GM13977 (cell line): Measurements from ENCODE around the gene ATF7.

Experiments
- DNase-seq: peaks from one replicate; pipeline ENCODE4 v3.0.0; 2012; ENCODE audit warnings: low spot score
- CTCF ChIP-seq: IDR thresholded peaks from 2 replicates; pipeline ENCODE4 v1.5.1; 2012; ENCODE audit warnings: mild to moderate bottlenecking, control low read depth; ENCODE audit not compliant: insufficient read depth; ENCODE audit errors: extremely low read depth, missing control alignments
- in situ Hi-C: fragments of 300-500 bp; cut with MboI; formaldehyde crosslinking; loops from one replicate; pipeline ENCODE4 v1.12.0; 2022; ENCODE audit warnings: low sequenced_read_pairs, low pct_unique_long_range_greater_than_20kb, mixed read lengths, inconsistent platforms; ENCODE audit not compliant: unreplicated experiment

The ATF7 gene

GRCh38 chr12:53474077-53474476, 152.1 kb downstream of the ATF7 start:
- TF ChIP-seq CTCF = no peak
- DNase-seq = no peak
- in situ Hi-C loops = no loop called here

- TF ChIP-seq CTCF = no peak
- no peak for DNase-seq
- in situ Hi-C loops = no loop called here
Observed at GRCh38 chr12:53472056-53472582, 154.1 kb downstream of the ATF7 start.

- in situ Hi-C loops = no loop called here
- no peak for TF ChIP-seq CTCF
Observed at GRCh38 chr12:53468282-53468681, 157.9 kb downstream of the ATF7 start.

GRCh38 chr12:53467880-53468279, 158.3 kb downstream of the ATF7 start:
- no peak for TF ChIP-seq CTCF
- DNase-seq = no peak
- in situ Hi-C loops = no loop called here

More at GRCh38 chr12:53468282-53468681, 157.9 kb downstream of the ATF7 start:
- DNase-seq = no peak

- no peak for DNase-seq
- in situ Hi-C loops = no loop called here
- no peak for TF ChIP-seq CTCF
Observed at GRCh38 chr12:53467082-53467481, 159.1 kb downstream of the ATF7 start.

- TF ChIP-seq CTCF = no peak
- in situ Hi-C loops = no loop called here
- no peak for DNase-seq
Observed at GRCh38 chr12:53466640-53467039, 159.5 kb downstream of the ATF7 start.

GRCh38 chr12:53465679-53466078, 160.5 kb downstream of the ATF7 start:
- no peak for DNase-seq
- in situ Hi-C loops = no loop called here

More at GRCh38 chr12:53465679-53466078, 160.5 kb downstream of the ATF7 start:
- no peak for TF ChIP-seq CTCF
